Measurements from ENCODE around the gene KMT2D.

Gene KMT2D

DNA sequence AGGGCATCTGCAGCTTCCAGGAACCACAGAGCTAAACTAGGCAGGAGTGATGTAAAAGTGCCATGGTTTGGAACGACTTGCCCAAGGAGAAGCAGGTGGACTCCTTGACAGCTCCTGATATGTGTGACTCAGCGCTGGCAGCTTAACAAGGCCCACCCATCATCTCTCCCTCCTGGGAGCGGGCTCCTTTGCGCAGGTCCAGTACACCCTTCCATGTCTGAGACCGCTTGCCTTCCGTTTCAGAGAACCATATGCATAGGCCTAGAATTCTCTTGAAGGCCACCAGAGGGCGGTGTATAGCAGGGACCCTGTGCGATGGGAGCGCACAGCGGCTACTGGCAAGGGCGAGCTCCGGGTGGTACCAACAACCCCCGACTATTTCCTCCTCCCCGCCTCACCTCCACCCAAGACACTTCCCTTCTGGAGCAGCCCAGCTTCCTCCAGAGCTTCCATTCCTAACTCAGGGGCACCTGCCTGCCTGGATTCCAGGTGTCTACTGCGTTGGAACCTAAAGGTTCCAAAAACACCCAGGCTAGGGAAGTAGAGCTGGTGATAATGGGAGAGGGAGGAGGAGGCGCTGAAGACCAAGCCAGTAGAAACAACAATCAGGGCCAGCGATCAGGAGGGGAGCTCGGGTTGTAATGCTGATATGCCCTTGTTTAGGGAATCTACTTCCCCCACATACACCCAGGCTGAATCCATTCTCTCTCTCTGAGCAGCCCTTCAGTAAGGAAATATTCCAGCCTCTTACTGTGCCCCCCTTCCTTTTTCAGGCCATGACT, 27.7 kb upstream of the KMT2D start:
- no peak overlapping the region for H3K4me3 ChIP-seq (ENCODE audit: low read length)
- TF ChIP-seq, protein P1, sequence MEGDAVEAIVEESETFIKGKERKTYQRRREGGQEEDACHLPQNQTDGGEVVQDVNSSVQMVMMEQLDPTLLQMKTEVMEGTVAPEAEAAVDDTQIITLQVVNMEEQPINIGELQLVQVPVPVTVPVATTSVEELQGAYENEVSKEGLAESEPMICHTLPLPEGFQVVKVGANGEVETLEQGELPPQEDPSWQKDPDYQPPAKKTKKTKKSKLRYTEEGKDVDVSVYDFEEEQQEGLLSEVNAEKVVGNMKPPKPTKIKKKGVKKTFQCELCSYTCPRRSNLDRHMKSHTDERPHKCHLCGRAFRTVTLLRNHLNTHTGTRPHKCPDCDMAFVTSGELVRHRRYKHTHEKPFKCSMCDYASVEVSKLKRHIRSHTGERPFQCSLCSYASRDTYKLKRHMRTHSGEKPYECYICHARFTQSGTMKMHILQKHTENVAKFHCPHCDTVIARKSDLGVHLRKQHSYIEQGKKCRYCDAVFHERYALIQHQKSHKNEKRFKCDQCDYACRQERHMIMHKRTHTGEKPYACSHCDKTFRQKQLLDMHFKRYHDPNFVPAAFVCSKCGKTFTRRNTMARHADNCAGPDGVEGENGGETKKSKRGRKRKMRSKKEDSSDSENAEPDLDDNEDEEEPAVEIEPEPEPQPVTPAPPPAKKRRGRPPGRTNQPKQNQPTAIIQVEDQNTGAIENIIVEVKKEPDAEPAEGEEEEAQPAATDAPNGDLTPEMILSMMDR (IDR thresholded peaks at IDR 0.05; ENCODE audit: insufficient read depth, low read depth, low read length, missing control alignments), result peak; percentile 86
- DNase-seq (ENCODE audit: low read depth), result peak; percentile 93

DNA sequence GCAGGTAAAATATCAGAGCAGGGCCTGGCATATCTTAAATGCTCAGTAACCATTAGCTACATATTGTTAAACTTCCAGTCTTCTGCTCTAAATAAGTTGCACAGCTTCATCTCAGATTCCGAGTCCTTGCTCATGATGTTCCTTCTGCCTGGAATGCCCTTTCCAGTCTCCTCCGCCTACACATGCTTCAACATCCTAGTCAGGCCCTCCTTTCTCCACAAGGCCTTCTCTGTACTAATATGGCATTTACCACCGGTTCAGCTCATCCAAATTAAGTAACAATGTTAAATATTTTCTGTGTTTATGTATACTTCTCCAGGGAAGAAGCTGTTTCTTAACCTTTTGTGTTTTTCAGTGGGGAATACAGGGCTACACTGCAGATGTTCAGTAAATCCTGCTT, 25.5 kb upstream of the KMT2D start:
- TF ChIP-seq, protein P1 (IDR thresholded peaks at IDR 0.05; ENCODE audit: insufficient read depth, low read depth, low read length, missing control alignments), result no peak
- no peak overlapping the region for H3K4me3 ChIP-seq (ENCODE audit: low read length)
- no peak for DNase-seq (ENCODE audit: low read depth)

DNA sequence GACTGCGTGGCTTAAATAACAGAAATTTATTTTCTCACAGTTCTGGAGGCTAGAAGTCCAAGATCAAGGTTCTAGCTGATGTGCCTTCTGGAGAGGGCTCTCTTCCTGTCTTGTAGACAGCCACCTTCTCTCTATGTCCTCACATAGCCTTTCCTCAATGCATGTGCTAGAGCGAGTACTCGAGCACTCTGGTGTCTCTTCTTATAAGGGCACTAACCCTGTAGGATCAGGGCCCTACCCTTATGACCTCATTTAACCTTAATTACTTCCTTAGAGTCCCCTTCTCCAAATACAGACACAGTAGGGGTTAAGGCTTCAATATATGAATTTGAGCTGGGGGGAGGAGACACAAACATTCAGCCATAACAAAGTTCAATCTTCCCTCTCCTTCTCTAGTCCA, 23.8 kb upstream of the KMT2D start:
- TF ChIP-seq, protein P1 (IDR thresholded peaks at IDR 0.05; ENCODE audit: insufficient read depth, low read depth, low read length, missing control alignments), result no peak
- H3K4me3 ChIP-seq (ENCODE audit: low read length), result no peak overlapping the region
- DNase-seq (ENCODE audit: low read depth), result no peak

DNA sequence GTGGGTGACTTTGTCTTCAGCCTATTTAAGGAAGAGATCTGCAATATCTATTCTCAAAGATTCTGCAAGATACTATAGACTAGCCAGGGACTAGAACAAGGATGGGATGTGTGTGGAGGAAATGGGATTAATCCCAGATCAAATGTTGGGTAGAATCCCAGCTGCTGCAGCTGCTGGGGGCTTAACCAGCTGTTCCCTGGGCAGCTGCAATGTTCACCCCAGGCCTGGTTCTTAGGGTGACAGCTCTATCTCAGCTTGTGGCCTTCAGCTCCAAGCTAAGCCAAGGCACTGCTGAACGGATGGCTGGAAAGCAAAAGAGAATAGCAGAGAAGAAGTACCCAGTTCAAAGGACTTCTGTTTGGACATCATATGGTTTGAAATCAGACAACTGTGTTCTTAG, 19.2 kb upstream of the KMT2D start:
- no peak for DNase-seq (ENCODE audit: low read depth)
- H3K4me3 ChIP-seq (ENCODE audit: low read length), result no peak overlapping the region
- TF ChIP-seq, protein P1 (IDR thresholded peaks at IDR 0.05; ENCODE audit: insufficient read depth, low read depth, low read length, missing control alignments), result no peak

DNA sequence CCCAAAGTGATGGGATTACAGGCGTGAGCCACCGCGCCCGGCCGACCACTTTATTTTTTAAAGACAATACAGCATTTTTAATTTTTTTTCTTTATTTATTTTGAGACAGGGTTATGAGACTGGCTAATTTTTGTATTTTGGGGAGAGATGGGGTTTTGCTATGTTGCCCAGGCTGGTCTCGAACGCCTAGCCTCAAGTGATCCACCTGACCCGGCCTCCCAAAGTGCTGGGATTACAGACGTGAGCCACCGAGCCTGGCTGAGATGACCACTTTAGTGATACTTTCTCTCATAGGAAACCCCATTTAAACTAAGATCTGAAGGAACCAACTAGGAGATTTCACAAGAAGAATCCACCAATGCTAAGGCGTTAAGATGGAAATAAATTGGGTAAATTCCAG, 10.4 kb upstream of the KMT2D start:
- no peak overlapping the region for H3K4me3 ChIP-seq (ENCODE audit: low read length)
- TF ChIP-seq, protein P1 (IDR thresholded peaks at IDR 0.05; ENCODE audit: insufficient read depth, low read depth, low read length, missing control alignments), result no peak
- DNase-seq (ENCODE audit: low read depth), result no peak

DNA sequence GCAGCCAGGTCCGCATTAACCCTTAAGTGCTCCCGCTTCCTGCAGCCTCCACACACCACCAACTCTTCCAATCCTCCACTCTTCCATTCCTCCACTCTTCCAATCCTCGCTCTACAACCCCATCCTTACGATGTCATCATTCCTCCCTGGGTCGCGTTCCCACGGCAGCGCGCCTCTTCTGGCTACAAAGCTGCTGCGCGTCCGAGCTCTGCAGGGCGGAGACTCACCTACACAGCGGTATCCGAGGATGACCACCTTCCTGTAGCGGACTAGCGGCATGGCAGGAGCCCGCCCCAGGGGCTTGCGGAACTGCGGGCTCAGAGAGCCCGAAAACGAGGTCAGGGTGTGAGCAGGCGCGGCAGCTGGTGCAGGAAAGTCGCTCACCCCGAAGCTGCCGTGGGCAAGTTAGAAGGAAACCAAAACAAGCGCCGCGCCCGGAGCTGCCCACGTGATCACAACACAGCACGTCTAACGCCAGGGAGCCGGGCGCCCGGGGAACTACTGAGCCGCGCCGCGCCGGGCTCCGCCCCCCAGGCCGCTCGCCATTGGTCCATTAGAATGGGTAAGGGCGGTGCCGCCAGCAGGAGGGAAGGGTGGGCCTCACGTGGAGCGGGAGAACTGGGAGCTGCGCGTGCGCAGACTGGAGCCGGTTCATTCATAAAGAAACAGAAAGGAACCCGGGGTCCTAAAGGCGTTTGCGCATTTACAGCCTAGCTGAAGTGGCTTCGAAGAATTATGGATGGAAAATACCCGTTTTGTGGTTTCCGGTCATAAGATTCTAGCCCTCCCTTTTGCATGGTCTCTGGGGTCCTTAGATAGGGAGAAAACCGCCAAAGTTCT, 9.1 kb upstream of the KMT2D start, which contains the start of gene RHEBL1:
Gene RHEBL1 (minus strand): TSS at position 473 of the 840 bp plus-strand sequence. CDS start 194 bp downstream, at position 279.
- peak; percentile 98 for DNase-seq (ENCODE audit: low read depth)
- TF ChIP-seq, protein P1 (IDR thresholded peaks at IDR 0.05; ENCODE audit: insufficient read depth, low read depth, low read length, missing control alignments), result peak; percentile 34
- peak within 1 kb of the TSS; percentile 69 for H3K4me3 ChIP-seq (ENCODE audit: low read length)

Measured in epithelial cell of esophagus (primary cell).